MM.1S (cell line): ENCODE data around the gene MMD.

Experiments used
- DNase-seq: peaks from one replicate; pipeline ENCODE4 v3.0.0-alpha.2; 2015
- H2AFZ ChIP-seq: fragments of 300-600 bp; sonication (generic); 2 replicates; pipeline ENCODE4 v1.6.0; 2016; ENCODE audit warnings: antibody characterized with exemption, low read length
- H3F3A ChIP-seq: fragments of 300-600 bp; sonication (generic); 2 replicates; pipeline ENCODE4 v1.6.1; 2016; ENCODE audit warnings: mild to moderate bottlenecking, antibody characterized with exemption, low read length, moderate library complexity, mixed read lengths; ENCODE audit not compliant: insufficient read depth
- H3K27ac ChIP-seq: fragments of 300-600 bp; sonication (generic); 2 replicates; pipeline ENCODE4 v1.5.1; 2016; ENCODE audit warnings: mild to moderate bottlenecking, low read length
- H3K27me3 ChIP-seq: fragments of 300-600 bp; sonication (generic); replicated peaks from 2 replicates; pipeline ENCODE4 v1.6.0; 2016; ENCODE audit warnings: low read length; ENCODE audit not compliant: insufficient read depth
- H3K36me3 ChIP-seq: fragments of 300-600 bp; sonication (generic); replicated peaks from 2 replicates; pipeline ENCODE4 v1.6.1; 2016; ENCODE audit warnings: mild to moderate bottlenecking, low read length, mixed read lengths; ENCODE audit not compliant: insufficient read depth
- H3K4me1 ChIP-seq: fragments of 300-600 bp; sonication (generic); 2 replicates; pipeline ENCODE4 v1.6.1; 2016; ENCODE audit warnings: low read length, mixed read lengths
- H3K4me2 ChIP-seq: fragments of 300-600 bp; sonication (generic); 2 replicates; pipeline ENCODE4 v1.6.0; 2016; ENCODE audit warnings: low read depth, low read length
- H3K4me3 ChIP-seq: fragments of 300-600 bp; sonication (generic); 2 replicates; pipeline ENCODE4 v1.5.1; 2016; ENCODE audit warnings: low read length, mixed read lengths
- H3K79me2 ChIP-seq: fragments of 300-600 bp; sonication (generic); 2 replicates; pipeline ENCODE4 v1.6.1; 2016; ENCODE audit warnings: mixed run types, low read length, mixed read lengths
- H3K9ac ChIP-seq: fragments of 300-600 bp; sonication (generic); 2 replicates; pipeline ENCODE4 v1.6.1; 2016; ENCODE audit warnings: low read length, mixed read lengths
- H3K9me2 ChIP-seq: fragments of 300-600 bp; sonication (generic); replicated peaks from 2 replicates; pipeline ENCODE4 v1.6.1; 2016; ENCODE audit warnings: mild to moderate bottlenecking, low read length, mixed read lengths; ENCODE audit not compliant: insufficient read depth
- H3K9me3 ChIP-seq: fragments of 300-600 bp; sonication (generic); replicated peaks from 2 replicates; pipeline ENCODE4 v1.6.1; 2016; ENCODE audit warnings: mild to moderate bottlenecking, low read length, mixed read lengths; ENCODE audit not compliant: insufficient read depth
- H4K20me1 ChIP-seq: fragments of 300-600 bp; sonication (generic); 2 replicates; pipeline ENCODE4 v1.6.1; 2016; ENCODE audit warnings: mild to moderate bottlenecking, low read length, moderate library complexity, mixed read lengths; ENCODE audit not compliant: insufficient read depth
- CTCF ChIP-seq: fragments of 300-600 bp; sonication (generic); IDR thresholded peaks from 2 replicates; pipeline ENCODE4 v1.5.1; 2016; ENCODE audit warnings: antibody characterized with exemption, low read length, mixed read lengths
- EZH2 ChIP-seq: fragments of 300-600 bp; sonication (generic); optimal IDR thresholded peaks from 2 replicates; pipeline ENCODE3; 2017; ENCODE audit warnings: low read depth, mild to moderate bottlenecking, antibody characterized with exemption, low read length, mixed read lengths
- EZH2phosphoT487 ChIP-seq: fragments of 300-600 bp; sonication (generic); IDR thresholded peaks from 2 replicates; pipeline ENCODE4 v1.6.1; 2018; ENCODE audit warnings: antibody characterized with exemption, low read length

The MMD gene

GRCh38 chr17:55384643-55385232 is 36.9 kb downstream of the MMD start:
- H4K20me1 ChIP-seq = no peaks in the 10 kb centered on the region
- H2AFZ ChIP-seq = no peak overlapping the region
- H3K36me3 ChIP-seq = no peaks in the 10 kb centered on the region
- H3K4me1 ChIP-seq = no peaks in the 10 kb centered on the region
- no peak overlapping the region for H3K27ac ChIP-seq
- no peaks in the 10 kb centered on the region for H3K79me2 ChIP-seq
- H3K9me2 ChIP-seq = no peaks in the 10 kb centered on the region
- no peak overlapping the region for H3K4me2 ChIP-seq
- no peaks in the 10 kb centered on the region for H3K9me3 ChIP-seq
- no peak overlapping the region for H3K9ac ChIP-seq
- H3K4me3 ChIP-seq = no peak overlapping the region
- H3K27me3 ChIP-seq = no peaks in the 10 kb centered on the region
- TF ChIP-seq EZH2 = no peak
- TF ChIP-seq CTCF = no peak
- no peak for TF ChIP-seq EZH2phosphoT487
- 0 out of 2 replicates have a peak, but pooled peaks cover 2% of the 10 kb centered on the region for H3F3A ChIP-seq
- DNase-seq = no peak

GRCh38 chr17:55383771-55384642 is 37.6 kb downstream of the MMD start:
- H2AFZ ChIP-seq = no peak overlapping the region
- no peaks in the 10 kb centered on the region for H3K9me2 ChIP-seq
- H3K4me1 ChIP-seq = no peaks in the 10 kb centered on the region
- H3K27me3 ChIP-seq = no peaks in the 10 kb centered on the region
- no peak overlapping the region for H3K27ac ChIP-seq
- no peak overlapping the region for H3K4me3 ChIP-seq
- H3K9ac ChIP-seq = no peak overlapping the region
- no peaks in the 10 kb centered on the region for H3K36me3 ChIP-seq
- no peaks in the 10 kb centered on the region for H3F3A ChIP-seq
- H4K20me1 ChIP-seq = no peaks in the 10 kb centered on the region
- no peak overlapping the region for H3K4me2 ChIP-seq
- no peak for DNase-seq
- no peaks in the 10 kb centered on the region for H3K9me3 ChIP-seq
- no peaks in the 10 kb centered on the region for H3K79me2 ChIP-seq
- no peak for TF ChIP-seq EZH2phosphoT487
- TF ChIP-seq CTCF = no peak
- no peak for TF ChIP-seq EZH2

- H3K9me3 ChIP-seq = no peaks in the 10 kb centered on the region
- no peak overlapping the region for H3K27ac ChIP-seq
- no peak for DNase-seq
- no peaks in the 10 kb centered on the region for H3K36me3 ChIP-seq
- H3K9ac ChIP-seq = no peak overlapping the region
- H3K4me1 ChIP-seq = no peaks in the 10 kb centered on the region
- H3K27me3 ChIP-seq = no peaks in the 10 kb centered on the region
- H3K79me2 ChIP-seq = no peaks in the 10 kb centered on the region
- no peak for TF ChIP-seq EZH2
- TF ChIP-seq EZH2phosphoT487 = no peak
- no peak for TF ChIP-seq CTCF
- no peaks in the 10 kb centered on the region for H4K20me1 ChIP-seq
- H3K4me2 ChIP-seq = no peak overlapping the region
- no peak overlapping the region for H2AFZ ChIP-seq
- H3K4me3 ChIP-seq = no peak overlapping the region
- H3K9me2 ChIP-seq = no peaks in the 10 kb centered on the region
- H3F3A ChIP-seq = no peaks in the 10 kb centered on the region
Measured at GRCh38 chr17:55381017-55381770, 40.4 kb downstream of the MMD start.
